ENCODE data around the gene CERS6.

Gene CERS6

GRCh38 chr2:168642873-168643272 lies 186.8 kb downstream of the CERS6 start:
- DNase-seq (ENCODE audit: low read depth) = no peak
- no peak for TF ChIP-seq CTCF (conservative IDR thresholded peaks at IDR 0.05; ENCODE audit: low read depth, low read length)
- H3K4me3 ChIP-seq (ENCODE audit: low read length) = no peak overlapping the region

GRCh38 chr2:168643979-168644378 lies 187.9 kb downstream of the CERS6 start:
- H3K4me3 ChIP-seq (ENCODE audit: low read length) = no peak overlapping the region
- peak; percentile 39 for DNase-seq (ENCODE audit: low read depth)
- no peak for TF ChIP-seq CTCF (conservative IDR thresholded peaks at IDR 0.05; ENCODE audit: low read depth, low read length)

DNA sequence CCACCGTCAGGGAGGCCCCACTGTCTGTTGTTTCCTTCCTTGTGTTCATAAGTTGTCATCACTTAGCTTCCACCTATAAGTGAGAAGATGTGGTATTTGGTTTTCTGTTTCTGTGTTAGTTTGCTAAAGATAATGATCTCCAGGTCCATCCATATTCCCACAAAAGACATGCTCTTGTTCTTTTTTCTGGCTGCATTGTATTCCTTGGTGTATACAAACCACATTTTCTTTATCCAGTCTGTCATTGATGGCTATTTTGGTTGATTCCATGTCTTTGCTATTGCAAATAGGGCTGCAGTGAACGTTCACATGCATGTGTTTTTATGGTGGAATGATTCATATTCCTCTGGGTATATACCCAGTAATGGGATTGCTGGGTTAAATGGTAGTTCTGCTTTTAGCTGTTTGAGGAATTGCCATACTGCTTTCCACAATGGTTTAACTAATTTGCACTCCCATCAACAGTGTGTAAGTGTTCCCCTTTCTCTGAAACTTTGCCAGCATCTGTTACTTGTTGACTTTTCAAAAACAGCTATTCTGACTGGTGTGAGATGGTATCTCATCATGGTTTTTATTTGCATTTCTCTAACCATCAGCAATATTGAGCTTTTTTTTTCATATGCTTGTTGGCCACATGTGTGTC lies 189.7 kb downstream of the CERS6 start:
- no peak for TF ChIP-seq CTCF (conservative IDR thresholded peaks at IDR 0.05; ENCODE audit: low read depth, low read length)
- H3K4me3 ChIP-seq (ENCODE audit: low read length) = no peak overlapping the region
- DNase-seq (ENCODE audit: low read depth) = no peak

GRCh38 chr2:168649105-168649504 lies 193.0 kb downstream of the CERS6 start:
- DNase-seq (ENCODE audit: low read depth) = no peak
- no peak overlapping the region for H3K4me3 ChIP-seq (ENCODE audit: low read length)
- TF ChIP-seq CTCF (conservative IDR thresholded peaks at IDR 0.05; ENCODE audit: low read depth, low read length) = no peak

GRCh38 chr2:168649562-168649961 lies 193.5 kb downstream of the CERS6 start:
- no peak overlapping the region for H3K4me3 ChIP-seq (ENCODE audit: low read length)
- no peak for TF ChIP-seq CTCF (conservative IDR thresholded peaks at IDR 0.05; ENCODE audit: low read depth, low read length)
- DNase-seq (ENCODE audit: low read depth) = no peak

- H3K4me3 ChIP-seq (ENCODE audit: low read length) = no peak overlapping the region
- no peak for DNase-seq (ENCODE audit: low read depth)
- no peak for TF ChIP-seq CTCF (conservative IDR thresholded peaks at IDR 0.05; ENCODE audit: low read depth, low read length)
These were observed 194.1 kb downstream of the CERS6 start for GRCh38 chr2:168650139-168650538.

DNA sequence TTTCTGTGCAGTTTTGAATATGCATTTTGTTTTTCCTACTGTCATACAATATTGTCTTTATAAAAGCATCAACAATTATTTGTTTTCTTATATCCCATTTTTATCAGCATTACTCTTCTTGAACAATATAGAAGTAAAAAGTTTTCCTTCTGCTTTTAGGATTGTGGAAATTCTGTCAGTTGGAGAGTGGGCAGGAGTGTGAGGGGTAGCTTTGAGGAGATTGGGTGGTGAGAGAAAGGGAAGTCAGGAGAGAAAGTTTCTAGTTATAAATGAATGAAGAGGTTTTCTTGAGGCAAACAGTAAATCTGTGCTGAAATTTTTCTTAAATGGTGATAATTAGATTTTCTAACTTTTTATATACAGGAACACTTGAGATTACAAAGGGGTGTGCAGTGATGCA lies 194.7 kb downstream of the CERS6 start:
- H3K4me3 ChIP-seq (ENCODE audit: low read length) = no peak overlapping the region
- TF ChIP-seq CTCF (conservative IDR thresholded peaks at IDR 0.05; ENCODE audit: low read depth, low read length) = no peak
- DNase-seq (ENCODE audit: low read depth) = no peak
